ENCODE data around the gene HPSE2. TPM values are rescaled to one million over a fixed set of nuclear protein-coding genes. Genes with fewer than 3 reads are reported as not detected.

The HPSE2 gene
- total and polyA plus RNA-seq, 7 experiments from 2014 or later: not detected

DNA sequence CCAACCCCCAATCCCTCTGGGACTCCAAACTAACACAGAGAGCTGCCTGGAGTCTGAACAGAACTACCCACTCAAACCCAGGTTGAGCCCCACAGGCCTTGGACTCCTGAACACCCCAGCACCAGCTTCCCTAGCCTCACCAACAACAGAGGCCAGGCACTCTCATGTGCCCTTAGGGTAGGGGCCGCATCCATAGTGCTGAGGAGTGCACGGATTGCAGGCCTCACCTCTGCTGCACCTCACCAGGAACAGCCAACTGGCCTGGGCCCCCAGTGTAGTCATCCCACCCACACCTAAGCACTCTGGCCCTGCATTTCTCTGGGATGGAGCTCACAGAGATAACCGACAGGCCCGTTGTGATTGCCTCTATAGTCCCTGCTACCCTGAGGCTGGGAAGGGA is 194.2 kb downstream of the HPSE2 start:
- intact Hi-C loops (cut with micrococcal nuclease): no loop called here
- Histone ChIP-seq H3K9me3 (ENCODE audit: control insufficient read depth in 2 of 3, low read length in 3 of 3) (no peaks in the 10 kb centered on the region), H3K27me3 (ENCODE audit: control insufficient read depth in 2 of 2, insufficient read depth in 2 of 2, low read length in 2 of 2) (no peaks in the 10 kb centered on the region), H3K36me3 (ENCODE audit: control insufficient read depth in 2 of 3, insufficient read depth in 3 of 3, low read length in 3 of 3) (no peaks in the 10 kb centered on the region), H3K4me3 (ENCODE audit: low read length) (no peak overlapping the region), H3K27ac (ENCODE audit: low read depth, low read length) (no peak overlapping the region), H3K4me1 (ENCODE audit: control insufficient read depth in 2 of 2, insufficient read depth in 2 of 2, low read length in 2 of 2) (no peaks in the 10 kb centered on the region)
- Mint-ChIP-seq H3K36me3 (no peaks in the 10 kb centered on the region), H3K9me3 (peaks cover 0 to 41% (median 12%) of the 10 kb centered on the region in 11 donors), H3K4me3 (no peak overlapping the region), H3K27ac (no peak overlapping the region), H3K27me3 (no peaks in the 10 kb centered on the region), H3K4me1 (no peaks in the 10 kb centered on the region)
- POLR2A ChIA-PET: no interaction called here
- no peak for ATAC-seq
- no peak for DNase-seq
- CTCF ChIA-PET: no interaction called here

DNA sequence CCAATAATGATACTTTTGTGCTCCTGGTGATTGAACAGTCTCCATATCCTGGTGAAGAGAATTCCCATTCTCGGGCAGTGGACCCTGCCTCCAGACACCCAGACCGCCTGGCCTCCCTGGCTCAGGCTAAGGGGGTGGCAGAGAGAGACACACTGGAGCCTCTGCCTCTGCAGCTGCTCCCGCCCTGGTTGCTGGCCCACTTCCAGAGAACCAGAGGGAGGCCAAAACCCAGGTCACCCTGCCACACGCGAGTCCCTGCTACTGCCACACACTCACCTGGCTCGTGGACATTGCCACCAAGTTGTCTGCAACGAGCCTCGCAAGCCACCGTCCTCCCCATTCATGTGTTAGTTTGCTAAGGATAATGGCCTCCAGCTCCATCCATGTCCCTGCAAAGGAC is 221.8 kb downstream of the HPSE2 start:
- DNase-seq (no peak), ATAC-seq (no peak)
- H3K27me3 ChIP-seq (ENCODE audit: control insufficient read depth in 2 of 2, insufficient read depth in 2 of 2, low read length in 2 of 2): no peaks in the 10 kb centered on the region
- ChIA-PET CTCF (no interaction called here), POLR2A (no interaction called here)
- H3K27ac Mint-ChIP-seq: no peak overlapping the region
- H3K9me3 Mint-ChIP-seq: peaks cover 0 to 11% (median 3%) of the 10 kb centered on the region in 11 donors
- H3K4me1 ChIP-seq (ENCODE audit: control insufficient read depth in 2 of 2, insufficient read depth in 2 of 2, low read length in 2 of 2): no peaks in the 10 kb centered on the region
- no peak overlapping the region for H3K4me3 ChIP-seq (ENCODE audit: low read length)
- intact Hi-C loops (cut with micrococcal nuclease): no loop called here
- no peak overlapping the region for H3K4me3 Mint-ChIP-seq
- no peaks in the 10 kb centered on the region for H3K4me1 Mint-ChIP-seq
- no peaks in the 10 kb centered on the region for H3K36me3 ChIP-seq (ENCODE audit: control insufficient read depth in 2 of 3, insufficient read depth in 3 of 3, low read length in 3 of 3)
- H3K9me3 ChIP-seq (ENCODE audit: control insufficient read depth in 2 of 3, low read length in 3 of 3): no peaks in the 10 kb centered on the region
- H3K36me3 Mint-ChIP-seq: no peaks in the 10 kb centered on the region
- no peak overlapping the region for H3K27ac ChIP-seq (ENCODE audit: low read depth, low read length)
- H3K27me3 Mint-ChIP-seq: peaks cover 0 to 19% (median 0%) of the 10 kb centered on the region in 5 donors

DNA sequence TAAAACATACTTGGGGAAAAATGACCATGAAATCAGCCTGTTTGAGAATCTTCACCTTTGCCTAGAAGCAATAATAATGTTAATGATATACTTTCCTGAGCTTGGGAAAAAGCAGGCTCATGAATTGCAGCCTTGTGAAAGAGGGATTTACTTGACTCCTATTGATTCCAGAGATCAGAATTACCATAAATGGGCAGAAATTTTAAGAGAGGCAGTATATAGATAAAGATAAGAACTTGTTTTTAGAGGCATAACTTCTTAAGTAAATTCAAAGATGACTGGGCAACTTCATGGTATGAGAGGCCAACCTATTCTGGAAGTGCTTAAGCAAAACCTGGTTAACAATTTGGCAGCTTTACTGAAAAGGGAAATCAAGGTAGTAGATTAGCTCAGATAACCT is 225.4 kb downstream of the HPSE2 start:
- intact Hi-C loops (cut with micrococcal nuclease): no loop called here
- Mint-ChIP-seq H3K36me3 (peaks cover 0 to 3% (median 0%) of the 10 kb centered on the region in 5 donors), H3K27ac (no peak overlapping the region), H3K9me3 (peaks cover 4 to 13% (median 8%) of the 10 kb centered on the region in 11 donors), H3K27me3 (peaks cover 0 to 11% (median 0%) of the 10 kb centered on the region in 5 donors), H3K4me3 (no peak overlapping the region), H3K4me1 (no peaks in the 10 kb centered on the region)
- ChIA-PET POLR2A (no interaction called here), CTCF (no interaction called here)
- no peak overlapping the region for H3K4me3 ChIP-seq (ENCODE audit: low read length)
- no peak for ATAC-seq
- H3K27me3 ChIP-seq (ENCODE audit: control insufficient read depth in 2 of 2, insufficient read depth in 2 of 2, low read length in 2 of 2): no peaks in the 10 kb centered on the region
- H3K27ac ChIP-seq (ENCODE audit: low read depth, low read length): no peak overlapping the region
- H3K4me1 ChIP-seq (ENCODE audit: control insufficient read depth in 2 of 2, insufficient read depth in 2 of 2, low read length in 2 of 2): no peaks in the 10 kb centered on the region
- H3K36me3 ChIP-seq (ENCODE audit: control insufficient read depth in 2 of 3, insufficient read depth in 3 of 3, low read length in 3 of 3): no peaks in the 10 kb centered on the region
- peaks cover 0 to 15% (median 0%) of the 10 kb centered on the region in 3 experiments for H3K9me3 ChIP-seq (ENCODE audit: control insufficient read depth in 2 of 3, low read length in 3 of 3)
- DNase-seq: no peak

DNA sequence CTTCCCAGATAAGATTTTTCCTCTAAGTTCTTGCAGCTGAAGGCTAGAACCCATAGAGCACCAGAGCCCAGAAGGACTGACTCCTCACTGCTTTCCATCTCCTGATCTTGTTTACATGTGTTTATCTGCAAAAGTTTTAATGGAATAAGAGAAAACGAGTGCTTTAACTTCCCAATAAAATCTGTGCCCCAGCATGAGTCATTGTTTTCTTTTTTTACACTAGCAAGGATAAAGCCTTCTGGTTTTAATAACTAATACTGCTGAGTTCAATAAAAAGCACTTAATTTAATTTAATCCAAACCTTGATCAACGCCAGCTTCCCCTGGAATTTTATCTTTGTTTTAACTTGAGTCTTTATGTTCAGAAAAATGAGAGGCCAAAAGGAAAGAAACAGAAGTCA is 227.6 kb downstream of the HPSE2 start:
- Histone ChIP-seq H3K4me3 (ENCODE audit: low read length) (no peak overlapping the region), H3K4me1 (ENCODE audit: control insufficient read depth in 2 of 2, insufficient read depth in 2 of 2, low read length in 2 of 2) (no peaks in the 10 kb centered on the region), H3K36me3 (ENCODE audit: control insufficient read depth in 2 of 3, insufficient read depth in 3 of 3, low read length in 3 of 3) (no peaks in the 10 kb centered on the region), H3K9me3 (ENCODE audit: control insufficient read depth in 2 of 3, low read length in 3 of 3) (peaks cover 0 to 19% (median 0%) of the 10 kb centered on the region in 3 experiments), H3K27ac (ENCODE audit: low read depth, low read length) (no peak overlapping the region), H3K27me3 (ENCODE audit: control insufficient read depth in 2 of 2, insufficient read depth in 2 of 2, low read length in 2 of 2) (no peaks in the 10 kb centered on the region)
- POLR2A ChIA-PET: no interaction called here
- CTCF ChIA-PET: no interaction called here
- H3K9me3 Mint-ChIP-seq: peaks cover 5 to 31% (median 15%) of the 10 kb centered on the region in 11 donors
- peaks cover 0 to 11% (median 0%) of the 10 kb centered on the region in 5 donors for H3K27me3 Mint-ChIP-seq
- H3K4me1 Mint-ChIP-seq: no peaks in the 10 kb centered on the region
- ATAC-seq (no peak), DNase-seq (no peak)
- H3K27ac Mint-ChIP-seq: no peak overlapping the region
- peaks cover 0 to 5% (median 0%) of the 10 kb centered on the region in 5 donors for H3K36me3 Mint-ChIP-seq
- intact Hi-C loops (cut with micrococcal nuclease): no loop called here
- no peak overlapping the region for H3K4me3 Mint-ChIP-seq

DNA sequence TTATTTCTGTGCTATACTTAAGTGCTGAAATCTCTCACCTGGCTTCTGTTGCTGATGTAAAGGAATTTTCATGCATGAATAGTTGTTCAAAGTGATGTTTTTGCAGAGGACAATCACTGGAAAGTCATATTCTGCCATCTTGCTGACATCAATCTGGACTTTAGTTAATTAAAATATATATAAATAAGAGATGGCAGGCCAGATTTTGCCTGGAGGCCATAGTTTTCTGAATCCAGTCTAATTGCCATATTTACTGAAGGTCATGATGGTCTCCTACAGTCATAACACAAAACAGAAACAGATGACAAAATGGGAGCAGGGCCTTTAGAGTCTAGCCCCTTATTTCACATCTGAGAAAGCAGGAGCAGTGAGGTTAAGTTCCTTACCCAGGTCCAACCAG is 228.2 kb downstream of the HPSE2 start:
- H3K27me3 Mint-ChIP-seq: peaks cover 0 to 11% (median 0%) of the 10 kb centered on the region in 5 donors
- H3K4me1 ChIP-seq (ENCODE audit: control insufficient read depth in 2 of 2, insufficient read depth in 2 of 2, low read length in 2 of 2): no peaks in the 10 kb centered on the region

DNA sequence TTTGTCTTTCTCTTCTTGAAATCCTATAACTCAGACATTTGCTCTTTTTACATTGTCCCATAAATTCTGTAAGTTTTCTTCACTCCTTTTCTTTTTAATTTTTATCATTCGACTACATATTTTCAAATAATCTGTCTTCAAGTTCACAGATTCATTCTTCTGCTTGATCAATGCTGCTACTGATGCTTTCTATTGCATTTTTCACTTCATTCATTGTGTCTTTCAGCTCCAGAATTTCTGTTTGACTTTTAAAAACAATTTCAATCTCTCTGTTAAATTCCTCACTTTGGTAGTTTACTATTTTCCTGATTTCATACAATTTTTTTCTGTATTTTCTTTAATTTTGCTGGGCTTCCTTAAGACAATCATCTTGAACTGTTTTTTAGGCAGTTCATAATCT is 230.4 kb downstream of the HPSE2 start:
- no peaks in the 10 kb centered on the region for H3K4me1 Mint-ChIP-seq
- peaks cover 0 to 5% (median 0%) of the 10 kb centered on the region in 5 donors for H3K36me3 Mint-ChIP-seq
- H3K27me3 Mint-ChIP-seq: peaks cover 0 to 11% (median 0%) of the 10 kb centered on the region in 5 donors
- ChIA-PET CTCF (no interaction called here), POLR2A (no interaction called here)
- ATAC-seq: no peak
- Histone ChIP-seq H3K36me3 (ENCODE audit: control insufficient read depth in 2 of 3, insufficient read depth in 3 of 3, low read length in 3 of 3) (no peaks in the 10 kb centered on the region), H3K27ac (ENCODE audit: low read depth, low read length) (no peak overlapping the region), H3K27me3 (ENCODE audit: control insufficient read depth in 2 of 2, insufficient read depth in 2 of 2, low read length in 2 of 2) (no peaks in the 10 kb centered on the region), H3K4me3 (ENCODE audit: low read length) (no peak overlapping the region), H3K4me1 (ENCODE audit: control insufficient read depth in 2 of 2, insufficient read depth in 2 of 2, low read length in 2 of 2) (no peaks in the 10 kb centered on the region), H3K9me3 (ENCODE audit: control insufficient read depth in 2 of 3, low read length in 3 of 3) (peaks cover 0 to 19% (median 0%) of the 10 kb centered on the region in 3 experiments)
- no peak for DNase-seq
- intact Hi-C loops (cut with micrococcal nuclease): no loop called here
- H3K4me3 Mint-ChIP-seq: no peak overlapping the region
- no peak overlapping the region for H3K27ac Mint-ChIP-seq
- peaks cover 5 to 36% (median 15%) of the 10 kb centered on the region in 11 donors for H3K9me3 Mint-ChIP-seq

More for the DNA sequence above, 228.2 kb downstream of the HPSE2 start:
- H3K9me3 Mint-ChIP-seq: peaks cover 5 to 36% (median 15%) of the 10 kb centered on the region in 11 donors
- POLR2A ChIA-PET: no interaction called here
- peaks cover 0 to 5% (median 0%) of the 10 kb centered on the region in 5 donors for H3K36me3 Mint-ChIP-seq
- H3K4me3 ChIP-seq (ENCODE audit: low read length): no peak overlapping the region
- peaks cover 0 to 19% (median 0%) of the 10 kb centered on the region in 3 experiments for H3K9me3 ChIP-seq (ENCODE audit: control insufficient read depth in 2 of 3, low read length in 3 of 3)
- no peak overlapping the region for H3K27ac Mint-ChIP-seq
- no peak overlapping the region for H3K27ac ChIP-seq (ENCODE audit: low read depth, low read length)
- CTCF ChIA-PET: no interaction called here
- no peaks in the 10 kb centered on the region for H3K36me3 ChIP-seq (ENCODE audit: control insufficient read depth in 2 of 3, insufficient read depth in 3 of 3, low read length in 3 of 3)
- no peak for ATAC-seq
- no peaks in the 10 kb centered on the region for H3K27me3 ChIP-seq (ENCODE audit: control insufficient read depth in 2 of 2, insufficient read depth in 2 of 2, low read length in 2 of 2)
- no peak for DNase-seq
- no peak overlapping the region for H3K4me3 Mint-ChIP-seq
- intact Hi-C loops (cut with micrococcal nuclease): no loop called here
- H3K4me1 Mint-ChIP-seq: no peaks in the 10 kb centered on the region

DNA sequence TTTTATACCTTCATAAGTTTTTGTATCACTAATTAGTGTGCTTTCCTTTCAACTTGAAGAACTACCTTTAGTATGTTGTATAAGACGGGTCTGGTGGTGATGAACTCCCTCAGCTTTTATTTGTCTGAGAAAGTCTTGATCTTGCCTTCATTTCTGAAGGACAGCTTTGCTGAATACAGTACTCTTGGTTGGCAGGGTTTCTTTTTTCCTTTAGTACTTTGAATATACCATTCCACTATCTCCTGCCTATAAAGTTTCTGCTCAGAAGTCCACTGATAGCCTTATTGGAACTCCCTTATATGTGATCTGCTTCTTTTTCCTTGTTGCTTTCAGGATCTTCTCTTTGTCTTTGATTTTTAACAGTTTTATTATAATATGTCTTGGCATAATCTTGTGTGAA is 230.9 kb downstream of the HPSE2 start:
- ATAC-seq: no peak
- intact Hi-C loops (cut with micrococcal nuclease): no loop called here

More for the DNA sequence above, 230.9 kb downstream of the HPSE2 start:
- ChIA-PET CTCF (no interaction called here), POLR2A (no interaction called here)
- peaks cover 0 to 11% (median 0%) of the 10 kb centered on the region in 5 donors for H3K27me3 Mint-ChIP-seq
- no peak overlapping the region for H3K27ac Mint-ChIP-seq
- H3K9me3 ChIP-seq (ENCODE audit: control insufficient read depth in 2 of 3, low read length in 3 of 3): peaks cover 0 to 19% (median 0%) of the 10 kb centered on the region in 3 experiments
- DNase-seq: no peak
- no peak overlapping the region for H3K27ac ChIP-seq (ENCODE audit: low read depth, low read length)
- no peaks in the 10 kb centered on the region for H3K27me3 ChIP-seq (ENCODE audit: control insufficient read depth in 2 of 2, insufficient read depth in 2 of 2, low read length in 2 of 2)
- H3K36me3 ChIP-seq (ENCODE audit: control insufficient read depth in 2 of 3, insufficient read depth in 3 of 3, low read length in 3 of 3): no peaks in the 10 kb centered on the region
- H3K4me1 Mint-ChIP-seq: no peaks in the 10 kb centered on the region
- H3K4me1 ChIP-seq (ENCODE audit: control insufficient read depth in 2 of 2, insufficient read depth in 2 of 2, low read length in 2 of 2): no peaks in the 10 kb centered on the region
- peaks cover 5 to 36% (median 15%) of the 10 kb centered on the region in 11 donors for H3K9me3 Mint-ChIP-seq
- peaks cover 0 to 5% (median 0%) of the 10 kb centered on the region in 5 donors for H3K36me3 Mint-ChIP-seq
- no peak overlapping the region for H3K4me3 Mint-ChIP-seq
- no peak overlapping the region for H3K4me3 ChIP-seq (ENCODE audit: low read length)
